ENCODE results near the gene ADAMTSL1.

Gene ADAMTSL1

DNA sequence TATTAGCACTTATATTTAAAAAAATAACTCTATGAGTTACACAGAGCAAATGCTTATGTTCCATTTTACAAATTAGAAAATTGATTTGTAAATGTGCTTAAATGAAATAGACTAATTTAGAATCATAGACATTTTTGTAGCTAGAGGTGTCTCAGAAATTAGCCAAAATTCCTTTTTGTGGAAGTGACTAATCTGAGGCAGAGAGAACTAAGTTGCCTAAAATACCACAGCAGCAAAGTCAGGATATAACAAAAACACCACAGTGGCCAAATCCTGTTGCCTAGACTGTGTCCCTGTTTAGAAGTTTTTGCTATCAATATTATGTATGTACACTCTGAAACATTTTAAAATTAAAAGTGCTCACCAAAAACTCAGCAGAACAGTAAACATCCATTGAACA, 18.7 kb downstream of the ADAMTSL1 start:
- no peaks in the 10 kb centered on the region for H3K79me2 ChIP-seq (ENCODE audit: insufficient read depth, low read depth)
- no peak overlapping the region for H2AFZ ChIP-seq (ENCODE audit: low read depth)
- H3K27me3 ChIP-seq (ENCODE audit: insufficient read depth, low read depth) = no peaks in the 10 kb centered on the region
- H4K20me1 ChIP-seq (ENCODE audit: insufficient read depth) = no peaks in the 10 kb centered on the region
- no peak overlapping the region for H3K4me3 ChIP-seq (IDR thresholded peaks at IDR 0.05; ENCODE audit: insufficient read depth, low read depth, low read length)
- H3K4me1 ChIP-seq (ENCODE audit: low read depth, poor library complexity, severe bottlenecking) = no peaks in the 10 kb centered on the region
- no peaks in the 10 kb centered on the region for H3K36me3 ChIP-seq (ENCODE audit: insufficient read depth)
- TF ChIP-seq, protein P1, sequence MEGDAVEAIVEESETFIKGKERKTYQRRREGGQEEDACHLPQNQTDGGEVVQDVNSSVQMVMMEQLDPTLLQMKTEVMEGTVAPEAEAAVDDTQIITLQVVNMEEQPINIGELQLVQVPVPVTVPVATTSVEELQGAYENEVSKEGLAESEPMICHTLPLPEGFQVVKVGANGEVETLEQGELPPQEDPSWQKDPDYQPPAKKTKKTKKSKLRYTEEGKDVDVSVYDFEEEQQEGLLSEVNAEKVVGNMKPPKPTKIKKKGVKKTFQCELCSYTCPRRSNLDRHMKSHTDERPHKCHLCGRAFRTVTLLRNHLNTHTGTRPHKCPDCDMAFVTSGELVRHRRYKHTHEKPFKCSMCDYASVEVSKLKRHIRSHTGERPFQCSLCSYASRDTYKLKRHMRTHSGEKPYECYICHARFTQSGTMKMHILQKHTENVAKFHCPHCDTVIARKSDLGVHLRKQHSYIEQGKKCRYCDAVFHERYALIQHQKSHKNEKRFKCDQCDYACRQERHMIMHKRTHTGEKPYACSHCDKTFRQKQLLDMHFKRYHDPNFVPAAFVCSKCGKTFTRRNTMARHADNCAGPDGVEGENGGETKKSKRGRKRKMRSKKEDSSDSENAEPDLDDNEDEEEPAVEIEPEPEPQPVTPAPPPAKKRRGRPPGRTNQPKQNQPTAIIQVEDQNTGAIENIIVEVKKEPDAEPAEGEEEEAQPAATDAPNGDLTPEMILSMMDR (conservative IDR thresholded peaks at IDR 0.05; ENCODE audit: low read depth, low read length) = no peak
- no peak overlapping the region for H3K9ac ChIP-seq
- no peak overlapping the region for H3K4me2 ChIP-seq
- H3K27ac ChIP-seq = no peak overlapping the region

DNA sequence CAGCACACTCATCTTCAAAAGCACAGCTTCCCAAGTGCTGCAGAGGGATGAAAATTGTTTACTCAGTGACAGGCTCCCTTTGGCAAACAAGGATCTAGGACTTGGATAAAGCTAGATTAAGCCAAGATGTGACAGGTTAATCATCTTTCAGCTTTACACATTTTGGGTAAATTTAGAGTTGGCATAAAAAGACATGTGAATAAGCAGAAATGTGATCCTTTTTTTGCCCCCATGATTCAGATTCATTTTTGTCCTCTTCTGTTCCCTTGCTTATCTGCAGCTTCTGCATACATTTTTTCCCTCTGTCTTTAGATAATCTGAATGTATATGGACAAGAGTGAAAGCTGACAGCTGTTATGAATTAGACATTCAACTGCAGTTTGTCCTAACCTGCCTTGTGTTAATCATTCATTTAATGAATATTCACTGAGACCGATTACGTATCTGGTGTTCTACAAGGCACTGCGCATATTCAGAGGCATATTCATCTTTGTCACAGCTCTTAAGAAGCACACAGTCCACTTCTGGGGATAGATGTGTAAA, 19.6 kb downstream of the ADAMTSL1 start:
- Histone ChIP-seq H3K79me2 (ENCODE audit: insufficient read depth, low read depth) (no peaks in the 10 kb centered on the region), H2AFZ (ENCODE audit: low read depth) (no peak overlapping the region), H3K27me3 (ENCODE audit: insufficient read depth, low read depth) (no peaks in the 10 kb centered on the region), H3K9ac (no peak overlapping the region), H3K4me2 (no peak overlapping the region), H3K4me3 (IDR thresholded peaks at IDR 0.05; ENCODE audit: insufficient read depth, low read depth, low read length) (no peak overlapping the region), H3K4me1 (ENCODE audit: low read depth, poor library complexity, severe bottlenecking) (no peaks in the 10 kb centered on the region), H3K27ac (no peak overlapping the region), H3K36me3 (ENCODE audit: insufficient read depth) (no peaks in the 10 kb centered on the region), H4K20me1 (ENCODE audit: insufficient read depth) (no peaks in the 10 kb centered on the region)
- TF ChIP-seq, protein P1 (conservative IDR thresholded peaks at IDR 0.05; ENCODE audit: low read depth, low read length) = no peak

DNA sequence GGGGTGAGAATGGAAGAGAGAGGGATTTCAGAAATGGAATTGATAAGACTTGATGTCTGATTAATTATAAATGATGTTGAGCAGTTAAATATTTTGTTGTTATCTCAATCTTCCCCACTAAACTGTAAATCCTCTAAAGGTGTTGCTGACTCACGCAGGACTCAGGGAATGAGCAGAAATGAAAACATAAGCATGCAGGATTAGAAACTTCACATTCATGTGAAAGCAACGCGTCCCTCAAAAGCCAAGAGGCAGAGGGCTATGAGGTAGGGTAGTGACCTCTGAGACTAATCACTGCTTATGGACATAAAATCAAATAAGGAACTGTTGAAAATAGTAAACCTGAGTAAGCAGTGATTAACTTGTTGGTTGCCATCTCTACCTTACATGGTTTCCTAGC, 21.1 kb downstream of the ADAMTSL1 start:
- H3K79me2 ChIP-seq (ENCODE audit: insufficient read depth, low read depth) = no peaks in the 10 kb centered on the region
- no peak overlapping the region for H3K4me3 ChIP-seq (IDR thresholded peaks at IDR 0.05; ENCODE audit: insufficient read depth, low read depth, low read length)
- H4K20me1 ChIP-seq (ENCODE audit: insufficient read depth) = no peaks in the 10 kb centered on the region
- no peaks in the 10 kb centered on the region for H3K36me3 ChIP-seq (ENCODE audit: insufficient read depth)
- H3K27ac ChIP-seq = no peak overlapping the region
- TF ChIP-seq, protein P1 (conservative IDR thresholded peaks at IDR 0.05; ENCODE audit: low read depth, low read length) = no peak
- no peak overlapping the region for H3K4me2 ChIP-seq
- H3K9ac ChIP-seq = no peak overlapping the region
- no peaks in the 10 kb centered on the region for H3K4me1 ChIP-seq (ENCODE audit: low read depth, poor library complexity, severe bottlenecking)
- no peaks in the 10 kb centered on the region for H3K27me3 ChIP-seq (ENCODE audit: insufficient read depth, low read depth)
- H2AFZ ChIP-seq (ENCODE audit: low read depth) = no peak overlapping the region

DNA sequence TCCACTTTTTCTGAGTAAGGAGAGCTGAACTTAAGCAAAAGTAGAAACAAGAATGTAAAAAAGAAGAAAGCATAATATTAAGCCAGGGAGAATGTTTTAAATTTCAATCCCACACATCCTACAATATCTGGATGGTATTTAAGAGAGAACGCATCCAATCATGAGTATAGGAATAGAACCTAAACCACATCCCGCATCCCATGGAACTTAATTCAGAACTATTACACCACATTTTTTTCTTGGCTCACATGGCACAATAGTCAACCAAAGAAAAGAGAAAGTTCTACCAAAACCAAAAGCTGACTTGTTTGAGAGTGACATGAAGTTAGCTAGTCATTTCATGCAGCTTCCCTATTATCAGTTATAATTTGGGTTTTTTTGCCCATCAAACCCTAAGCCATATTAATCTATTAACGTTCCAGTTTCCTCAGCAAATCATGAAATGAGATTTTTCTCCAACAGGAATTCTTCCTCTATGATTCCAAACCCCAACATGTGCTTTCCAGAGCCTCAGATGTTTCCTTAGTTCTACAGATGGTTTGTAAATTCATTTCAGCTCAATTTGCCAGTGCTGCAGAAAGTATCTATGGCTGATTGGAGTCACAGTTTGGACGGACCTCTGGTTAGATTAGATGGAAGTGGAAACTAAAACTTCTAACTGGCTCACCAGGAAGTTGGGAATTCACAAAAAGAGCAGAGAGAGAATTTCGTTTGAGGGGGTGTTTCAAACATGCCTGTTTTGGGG, 22.5 kb downstream of the ADAMTSL1 start:
- Histone ChIP-seq H3K27me3 (ENCODE audit: insufficient read depth, low read depth) (no peaks in the 10 kb centered on the region), H2AFZ (ENCODE audit: low read depth) (no peak overlapping the region), H3K79me2 (ENCODE audit: insufficient read depth, low read depth) (no peaks in the 10 kb centered on the region), H3K4me2 (no peak overlapping the region), H3K27ac (no peak overlapping the region), H3K36me3 (ENCODE audit: insufficient read depth) (no peaks in the 10 kb centered on the region), H3K9ac (no peak overlapping the region), H4K20me1 (ENCODE audit: insufficient read depth) (no peaks in the 10 kb centered on the region), H3K4me1 (ENCODE audit: low read depth, poor library complexity, severe bottlenecking) (no peaks in the 10 kb centered on the region), H3K4me3 (IDR thresholded peaks at IDR 0.05; ENCODE audit: insufficient read depth, low read depth, low read length) (no peak overlapping the region)
- TF ChIP-seq, protein P1 (conservative IDR thresholded peaks at IDR 0.05; ENCODE audit: low read depth, low read length) = no peak

Measured in KMS-11 (cell line).